GM12872 (cell line): ENCODE data around the gene LYVE1.

Source experiments
- CTCF ChIP-seq: IDR thresholded peaks from 3 replicates; pipeline ENCODE4 v1.5.1; 2011; ENCODE audit warnings: low read depth, mild to moderate bottlenecking, low read length, moderate library complexity; ENCODE audit not compliant: insufficient read depth

The LYVE1 gene

GRCh38 chr11:10541561-10541930, 26.9 kb downstream of the LYVE1 start:
- no peak for TF ChIP-seq CTCF

GRCh38 chr11:10540915-10541560, 27.4 kb downstream of the LYVE1 start, which contains the start of gene RNF141:
TSS of gene RNF141 (minus strand) at chr11:10541187. CDS start at chr11:10534158, 7,029 bp downstream.
- peak; percentile 86 for TF ChIP-seq CTCF

GRCh38 chr11:10540546-10540914, 27.9 kb downstream of the LYVE1 start:
- no peak for TF ChIP-seq CTCF

GRCh38 chr11:10539339-10539738, 29.1 kb downstream of the LYVE1 start:
- TF ChIP-seq CTCF = no peak

- TF ChIP-seq CTCF = no peak
Observed at GRCh38 chr11:10538924-10539323, 29.5 kb downstream of the LYVE1 start.

GRCh38 chr11:10537600-10537999, 30.9 kb downstream of the LYVE1 start:
- TF ChIP-seq CTCF = no peak

- no peak for TF ChIP-seq CTCF
Observed at GRCh38 chr11:10534316-10534715, 34.1 kb downstream of the LYVE1 start.

GRCh38 chr11:10533323-10533722, 35.1 kb downstream of the LYVE1 start:
- TF ChIP-seq CTCF = no peak
